Left renal cortex interstitium (tissue), 4 donors: ENCODE measurements around the gene CERCAM. TPM values are rescaled to one million over a fixed set of nuclear protein-coding genes. Genes with fewer than 3 reads are reported as not detected.

Experiments used
- DNase-seq, 4 donors: peaks; one replicate each; pipeline ENCODE4 v3.0.0-alpha.2; 2013; ENCODE audit warnings: low read depth in 4 of 4, low spot score in 2 of 4, missing footprints in 1 of 4
- polyA plus RNA-seq, 4 donors: library from polyadenylated mRNA; unstranded; fragments of 120-200 nt; gene quantifications; one replicate each; pipeline ENCODE4 v1.2.1, GENCODE V29; 2013; ENCODE audit not compliant: insufficient read length in 4 of 4

CERCAM gene, protein sequence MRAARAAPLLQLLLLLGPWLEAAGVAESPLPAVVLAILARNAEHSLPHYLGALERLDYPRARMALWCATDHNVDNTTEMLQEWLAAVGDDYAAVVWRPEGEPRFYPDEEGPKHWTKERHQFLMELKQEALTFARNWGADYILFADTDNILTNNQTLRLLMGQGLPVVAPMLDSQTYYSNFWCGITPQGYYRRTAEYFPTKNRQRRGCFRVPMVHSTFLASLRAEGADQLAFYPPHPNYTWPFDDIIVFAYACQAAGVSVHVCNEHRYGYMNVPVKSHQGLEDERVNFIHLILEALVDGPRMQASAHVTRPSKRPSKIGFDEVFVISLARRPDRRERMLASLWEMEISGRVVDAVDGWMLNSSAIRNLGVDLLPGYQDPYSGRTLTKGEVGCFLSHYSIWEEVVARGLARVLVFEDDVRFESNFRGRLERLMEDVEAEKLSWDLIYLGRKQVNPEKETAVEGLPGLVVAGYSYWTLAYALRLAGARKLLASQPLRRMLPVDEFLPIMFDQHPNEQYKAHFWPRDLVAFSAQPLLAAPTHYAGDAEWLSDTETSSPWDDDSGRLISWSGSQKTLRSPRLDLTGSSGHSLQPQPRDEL
- 10 to 100 TPM; 35.4 to 55.8 (median 47.5) TPM for polyA plus RNA-seq

DNA sequence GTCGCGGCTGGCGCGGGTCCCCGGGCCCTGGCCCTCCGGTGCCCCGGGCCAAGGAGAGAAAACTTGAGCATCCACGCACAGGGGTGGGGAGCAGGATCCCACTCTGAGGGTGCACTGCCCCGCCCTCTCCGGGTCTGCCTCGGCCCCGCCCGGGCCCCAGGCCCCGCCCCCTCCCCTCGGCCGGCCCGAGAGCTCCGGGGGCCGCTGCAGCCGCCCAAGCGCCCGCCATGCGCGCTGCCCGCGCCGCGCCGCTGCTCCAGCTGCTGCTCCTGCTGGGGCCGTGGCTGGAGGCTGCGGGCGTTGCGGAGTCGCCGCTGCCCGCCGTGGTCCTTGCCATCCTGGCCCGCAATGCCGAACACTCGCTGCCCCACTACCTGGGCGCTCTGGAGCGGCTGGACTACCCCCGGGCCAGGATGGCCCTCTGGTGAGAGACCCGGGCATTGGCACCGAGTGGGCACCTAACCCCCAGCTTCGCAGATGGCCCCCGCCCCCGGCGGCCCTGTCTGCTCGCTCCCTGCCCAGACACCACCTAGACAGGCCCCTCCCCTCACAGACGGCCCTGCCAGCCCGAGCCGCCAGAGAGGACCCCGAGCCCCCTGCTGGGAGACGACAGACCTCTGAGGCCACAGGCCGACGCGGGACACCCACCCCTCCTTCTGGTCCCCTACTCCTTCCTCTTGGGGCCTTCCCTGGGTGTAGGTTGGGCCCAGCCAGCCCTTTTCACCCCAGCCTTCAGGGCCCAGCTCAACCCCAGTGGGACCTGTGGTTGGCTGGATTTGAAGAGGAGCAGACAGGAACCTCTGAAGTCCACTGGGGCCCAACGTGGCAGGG, at the start of gene CERCAM:
CERCAM (plus strand) TSS at position 207 of the 831 bp plus-strand sequence; CDS start at position 228, 21 bp downstream.
- peak in 2 of 4 donors; percentile 38 to 53 for DNase-seq

DNA sequence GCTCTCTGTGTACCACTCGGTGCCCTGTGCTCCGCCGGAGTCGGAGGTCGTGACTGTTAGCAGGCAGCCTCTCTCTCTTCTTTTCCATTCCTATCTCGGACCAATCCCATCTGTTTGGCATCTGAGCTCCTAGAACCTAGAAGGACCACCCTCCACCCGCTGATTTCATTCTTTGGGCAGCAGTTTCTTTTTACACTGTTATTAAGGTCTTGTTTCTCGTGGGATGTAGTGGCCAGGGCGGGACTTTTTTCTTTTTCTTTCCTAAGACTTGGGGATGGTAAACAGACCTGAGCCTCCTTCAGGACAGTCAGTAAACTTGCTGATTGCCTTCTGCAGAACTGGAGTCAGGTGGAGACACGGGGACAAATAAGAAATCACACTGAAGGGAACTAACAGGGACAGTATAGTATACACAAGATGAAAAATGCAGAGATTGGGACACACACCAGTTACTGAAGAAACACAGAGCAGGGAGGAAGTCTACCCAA, 49.0 kb upstream of the CERCAM start:
- DNase-seq, result no peak

DNA sequence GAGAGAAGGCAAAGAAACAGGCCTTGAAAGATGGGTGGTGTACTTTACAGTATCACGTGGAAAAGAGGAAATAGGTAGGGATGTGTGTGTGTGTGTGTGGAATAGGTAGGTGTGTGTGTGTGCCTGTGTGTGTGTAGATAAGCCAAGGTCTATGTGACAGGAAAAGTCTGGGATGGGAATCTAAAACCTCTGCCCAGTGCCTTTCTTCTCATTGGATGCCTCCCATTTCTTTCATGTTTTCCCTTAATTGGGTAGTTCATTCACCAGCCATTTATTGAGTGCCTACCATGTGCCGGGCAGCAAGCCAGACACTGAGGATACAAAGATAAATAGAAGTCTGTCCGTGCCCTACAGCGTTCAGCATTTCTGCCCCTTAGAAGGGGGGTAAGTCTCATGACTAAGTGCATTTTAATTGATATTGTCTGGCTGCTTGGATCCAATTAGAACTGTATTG, 48.4 kb upstream of the CERCAM start:
- no peak for DNase-seq

DNA sequence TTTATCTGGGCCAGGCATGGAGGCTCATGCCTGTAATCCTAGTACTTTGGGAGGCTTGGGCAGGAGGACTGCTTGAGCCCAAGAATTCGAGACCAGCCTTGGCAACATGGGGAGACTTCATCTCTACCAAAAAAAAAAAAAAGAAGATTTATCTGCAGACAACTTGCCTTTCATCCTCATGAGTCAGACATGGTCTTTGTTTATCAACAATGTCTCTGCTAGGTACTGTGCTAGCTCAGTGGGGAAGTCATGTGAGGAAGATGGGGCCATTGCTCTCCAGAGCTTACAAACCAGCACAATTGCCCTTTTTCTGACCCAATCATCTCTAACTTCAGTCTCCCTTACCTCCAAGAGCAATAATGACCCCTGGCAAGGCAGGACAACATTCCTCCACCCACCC, 47.9 kb upstream of the CERCAM start:
- no peak for DNase-seq

DNA sequence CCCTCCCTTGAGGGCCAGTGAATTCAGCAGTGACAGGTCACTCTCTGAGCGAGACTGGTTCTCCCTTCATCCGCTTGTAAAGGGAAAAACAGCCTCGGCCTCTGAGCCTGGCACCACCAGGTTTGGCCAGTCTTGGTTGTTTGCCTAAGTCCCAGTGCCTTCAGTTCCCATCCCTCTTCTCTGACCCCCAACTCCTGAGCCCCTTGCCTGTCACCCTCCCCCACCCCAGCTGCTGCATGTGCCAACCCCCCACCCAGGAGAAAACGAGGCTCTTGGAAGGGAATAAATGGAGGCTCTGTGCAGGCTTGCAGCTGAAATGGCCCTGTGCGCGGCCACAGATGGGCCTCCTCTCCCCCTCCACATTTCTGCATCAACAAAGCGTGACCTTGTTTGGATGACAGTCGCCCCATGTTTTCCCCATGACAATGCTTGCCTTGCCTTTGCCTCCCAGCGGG, 46.4 kb upstream of the CERCAM start:
- no peak for DNase-seq

DNA sequence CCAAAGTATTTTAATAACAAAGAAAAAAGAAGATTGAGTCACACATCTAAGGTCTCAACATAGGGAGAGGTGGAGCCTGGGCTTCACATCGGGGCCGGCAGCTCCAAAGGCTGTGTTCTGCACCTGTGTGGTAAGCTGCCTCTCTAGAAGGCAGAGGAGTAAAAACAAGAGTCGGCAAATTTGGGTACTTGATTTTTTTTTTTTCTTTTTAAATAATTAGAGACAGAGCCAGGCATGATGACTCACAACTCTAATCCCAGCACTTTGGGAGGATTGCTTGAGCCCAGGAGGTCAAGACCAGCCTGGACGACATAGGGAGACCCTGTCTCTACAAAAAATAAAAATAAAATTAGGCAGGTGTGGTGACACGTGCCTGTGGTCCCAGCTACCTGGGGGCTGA, 44.8 kb upstream of the CERCAM start:
- no peak for DNase-seq

DNA sequence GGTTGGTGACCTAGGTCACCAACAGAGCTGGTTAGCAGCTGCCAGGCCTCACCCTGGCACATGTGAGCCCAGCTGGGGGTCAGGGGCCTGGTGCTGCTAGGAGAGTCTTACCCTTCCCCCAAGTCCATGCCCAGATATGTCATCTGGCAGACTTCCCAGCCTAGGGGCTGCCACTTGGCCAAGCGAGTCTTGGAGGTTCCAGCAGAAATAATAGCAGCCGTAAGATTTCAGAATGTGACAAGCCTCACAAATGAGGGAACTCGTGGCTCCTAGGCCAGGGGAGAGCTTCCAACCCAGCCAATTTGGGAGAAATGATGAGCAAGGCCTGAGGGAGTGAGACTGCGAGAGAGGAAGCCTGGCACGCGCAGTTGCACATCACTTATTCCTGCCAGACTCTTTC, 38.4 kb upstream of the CERCAM start:
- DNase-seq, result no peak

DNA sequence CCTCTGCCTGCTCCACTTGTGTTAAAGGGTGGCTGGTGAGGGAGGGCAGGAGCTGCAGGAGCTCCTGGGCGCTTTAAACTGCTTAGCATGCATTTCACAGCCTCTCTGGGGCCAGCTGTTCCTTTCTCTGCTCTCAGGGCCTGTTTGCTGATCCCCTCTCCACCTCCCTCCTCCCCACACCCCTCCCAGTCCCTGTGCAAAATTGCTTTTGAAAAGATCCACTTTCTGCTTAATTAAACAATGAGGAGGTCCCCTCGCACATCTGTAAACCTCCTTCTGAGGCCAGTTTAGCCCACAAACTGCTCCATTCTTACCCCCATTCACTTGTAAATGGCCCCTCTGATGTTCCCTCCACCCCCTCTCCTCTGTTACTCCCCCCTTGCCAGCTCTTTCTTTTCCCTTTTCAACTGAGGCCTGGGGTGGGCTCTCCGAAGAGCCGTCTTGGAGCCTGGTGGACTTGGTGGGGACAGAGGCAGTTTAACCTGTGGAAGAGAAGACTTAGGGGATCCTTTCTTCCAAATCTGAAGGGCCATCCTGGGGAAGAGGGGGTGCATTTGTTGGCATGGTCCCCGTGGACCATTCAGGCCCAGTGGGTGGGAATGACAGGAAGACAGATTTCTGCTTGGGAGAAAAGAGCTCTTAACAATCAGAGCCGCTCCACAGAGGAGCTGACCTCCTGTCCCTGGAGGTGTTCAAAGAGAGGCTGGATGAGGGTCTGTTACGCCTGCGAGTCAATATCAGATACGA, 37.5 kb upstream of the CERCAM start:
- DNase-seq, result no peak

DNA sequence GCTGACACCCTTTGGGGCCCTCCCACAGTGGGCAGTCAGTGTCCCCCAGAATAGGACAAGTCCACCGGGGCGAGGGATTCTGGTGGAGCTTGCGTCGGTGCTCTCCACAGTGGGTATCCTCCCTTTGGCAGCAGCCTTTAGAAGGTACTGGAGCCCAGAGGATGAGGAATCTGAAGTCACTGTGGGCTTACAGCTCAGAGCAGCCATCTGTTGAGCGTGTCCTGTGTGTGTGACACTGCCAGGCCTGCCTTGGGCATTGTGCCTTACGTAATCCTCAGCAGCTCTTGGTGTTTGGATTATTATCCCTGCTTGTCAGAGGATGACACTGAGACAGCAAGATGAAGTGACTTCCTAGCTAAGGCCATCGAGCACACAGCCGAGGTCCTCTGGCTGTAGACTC, 36.9 kb upstream of the CERCAM start:
- no peak for DNase-seq

DNA sequence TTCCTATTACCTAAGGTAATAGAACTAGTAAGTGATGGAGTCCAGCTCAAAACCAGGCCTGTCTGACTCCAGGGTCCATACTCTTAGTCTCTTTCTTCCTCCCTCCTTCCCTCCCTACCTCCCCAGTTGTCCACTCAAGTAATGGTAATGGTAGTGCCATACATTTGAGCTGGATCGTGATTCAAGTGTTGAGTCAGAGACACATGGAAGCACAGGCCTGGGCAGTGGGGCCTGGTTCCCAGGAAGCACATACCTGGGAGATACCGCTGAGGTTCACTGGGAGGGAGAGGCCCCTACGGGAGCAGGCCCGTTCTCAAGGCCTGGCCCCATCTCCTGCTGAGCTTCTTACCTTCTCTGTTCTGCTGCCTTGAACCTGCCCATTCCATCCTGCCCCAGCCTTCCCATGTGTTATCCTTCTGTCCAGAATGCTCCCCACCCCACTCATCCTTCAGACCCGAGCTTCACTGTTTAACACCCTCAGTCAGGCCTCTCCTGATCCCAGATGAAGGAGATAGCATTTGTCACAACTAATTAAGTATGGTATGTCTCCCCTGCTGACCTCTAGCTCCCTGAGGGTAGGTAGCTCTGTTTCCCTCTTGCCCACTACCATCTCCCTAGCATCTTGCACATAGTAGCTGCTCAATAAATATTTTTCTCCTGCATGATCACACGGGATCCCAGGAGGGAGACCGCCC, 35.7 kb upstream of the CERCAM start:
- no peak for DNase-seq

DNA sequence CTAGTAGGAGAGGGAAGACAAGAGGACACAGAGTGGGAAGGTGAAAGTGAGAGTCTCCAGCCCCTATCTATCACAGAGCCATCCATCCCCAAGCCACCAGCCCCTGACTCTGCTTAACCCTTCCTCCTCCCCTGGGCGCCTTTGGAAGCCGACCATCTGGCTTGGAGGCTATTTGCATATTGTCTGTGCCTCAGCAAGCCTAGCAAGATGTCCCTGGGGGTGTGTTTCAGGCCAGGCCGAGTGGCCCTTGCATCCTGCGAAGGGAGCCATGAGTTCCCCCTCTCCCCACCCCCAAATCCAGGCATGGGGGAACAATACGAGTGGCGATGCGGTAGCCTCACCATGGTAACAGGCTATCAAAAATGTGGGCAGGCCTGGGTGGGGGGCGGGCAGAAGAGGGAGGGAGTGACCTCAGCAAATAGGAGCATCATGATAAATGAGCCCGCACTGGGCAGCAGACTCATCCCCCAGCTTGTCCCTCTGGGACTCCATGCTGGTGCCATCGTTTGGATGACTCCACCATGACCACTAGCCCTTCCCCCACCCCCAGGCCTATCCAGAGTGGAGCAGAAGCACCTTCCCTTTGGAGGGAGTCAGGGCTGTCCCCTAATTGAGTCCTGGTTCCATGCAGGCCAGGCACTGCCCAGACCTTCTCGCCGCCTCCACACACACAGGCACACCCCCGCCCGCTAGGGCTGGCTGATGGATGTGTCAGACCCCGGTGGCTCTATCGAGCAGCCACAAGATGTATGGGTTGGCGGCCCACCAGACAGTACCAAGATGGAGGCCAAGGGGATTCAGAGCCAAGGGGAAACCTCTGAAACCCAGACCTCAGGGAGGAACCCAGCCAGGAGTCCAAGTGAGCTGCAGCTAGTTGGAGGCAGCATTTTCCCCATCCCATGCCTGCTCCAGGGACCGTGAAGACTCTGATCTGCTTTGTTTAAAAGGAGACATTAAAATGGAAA, 34.9 kb upstream of the CERCAM start:
- DNase-seq, result no peak

DNA sequence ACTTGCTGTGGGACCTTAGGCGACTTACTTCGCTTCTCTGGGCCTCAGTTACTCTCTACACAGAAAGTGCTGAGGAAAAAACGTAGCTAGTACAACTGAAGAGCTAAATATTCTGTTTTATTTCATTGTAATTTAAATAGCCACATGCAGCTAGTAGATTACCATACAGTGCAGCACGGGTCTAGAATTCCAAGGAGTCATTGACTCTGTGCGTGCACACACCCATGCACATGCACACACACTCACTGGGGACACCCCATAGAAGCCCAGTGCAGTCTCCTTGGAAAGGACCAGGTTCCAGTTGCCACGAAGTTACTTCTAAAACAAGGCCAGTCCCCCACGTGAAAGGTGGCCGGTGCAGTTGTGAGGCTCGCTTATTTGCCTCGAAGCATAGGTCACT, 32.5 kb upstream of the CERCAM start:
- DNase-seq, result no peak

DNA sequence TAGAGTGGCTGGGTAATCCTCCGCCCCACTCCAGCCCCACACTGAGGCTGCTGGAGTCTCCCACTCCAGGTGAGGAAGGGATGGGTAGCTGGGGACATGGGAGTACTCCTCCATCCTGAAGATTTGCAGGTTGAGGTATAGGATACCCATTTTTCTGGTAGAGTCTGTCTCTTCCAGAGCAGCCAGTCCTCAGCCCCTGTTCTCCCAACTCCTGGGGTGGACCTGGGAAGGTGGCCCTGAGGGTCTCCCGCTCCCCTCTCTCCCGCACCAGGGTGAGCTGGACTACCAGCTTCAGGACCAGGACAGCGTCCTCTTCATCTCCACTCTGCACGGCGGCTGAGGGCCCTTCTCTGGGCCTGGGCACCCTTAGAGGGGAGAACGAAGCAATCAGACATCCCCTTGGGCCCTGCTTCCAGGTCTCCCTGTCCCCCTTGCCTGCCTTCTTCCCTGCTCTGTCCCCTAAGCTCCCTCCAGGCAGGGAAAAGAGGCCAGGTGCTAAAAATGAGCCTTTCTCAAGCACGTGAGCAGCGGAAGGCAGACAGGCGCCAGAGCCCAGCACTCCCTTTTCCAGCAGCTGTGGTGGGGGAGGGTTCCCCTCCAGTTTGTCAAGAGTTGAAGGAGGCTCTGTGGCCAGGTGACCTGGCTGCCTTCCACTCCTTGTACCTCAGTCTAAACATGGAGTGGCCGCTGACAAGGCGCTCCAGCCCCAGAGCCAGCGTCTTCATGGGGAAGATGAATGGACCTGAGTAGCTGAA, 31.1 kb upstream of the CERCAM start:
- no peak for DNase-seq

DNA sequence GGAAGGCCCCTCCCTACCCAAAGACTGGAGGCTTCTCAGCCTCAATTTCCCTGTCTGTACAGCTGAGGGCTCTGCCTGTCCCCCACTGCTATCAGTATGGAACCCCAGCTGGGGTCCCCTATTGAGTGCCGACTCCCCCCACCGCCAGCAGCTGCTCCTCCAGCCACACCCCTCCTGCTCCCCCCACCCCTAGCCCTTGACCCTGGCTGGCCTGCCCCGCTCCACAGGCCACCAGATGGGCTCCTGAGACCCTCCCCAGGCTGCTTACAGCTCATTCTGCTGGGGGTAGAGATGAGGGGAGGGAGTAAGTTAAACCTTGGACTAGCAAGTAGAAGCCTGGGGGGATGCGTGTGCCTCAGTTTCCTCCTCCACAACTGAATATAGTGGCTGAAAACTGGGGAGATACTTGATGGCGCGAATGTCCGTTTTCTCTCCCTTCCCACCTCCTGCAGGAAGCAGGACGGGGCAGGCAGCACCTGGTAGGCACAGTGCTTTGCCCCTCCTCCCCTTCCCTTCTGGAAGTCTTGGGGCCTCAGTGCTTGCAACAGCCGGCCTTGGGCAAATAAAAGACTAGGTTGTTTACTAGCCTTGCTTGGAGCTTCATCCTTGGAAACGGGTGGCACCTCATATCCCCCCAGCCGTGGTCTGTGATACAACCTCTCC, 30.4 kb upstream of the CERCAM start:
- DNase-seq, result no peak

DNA sequence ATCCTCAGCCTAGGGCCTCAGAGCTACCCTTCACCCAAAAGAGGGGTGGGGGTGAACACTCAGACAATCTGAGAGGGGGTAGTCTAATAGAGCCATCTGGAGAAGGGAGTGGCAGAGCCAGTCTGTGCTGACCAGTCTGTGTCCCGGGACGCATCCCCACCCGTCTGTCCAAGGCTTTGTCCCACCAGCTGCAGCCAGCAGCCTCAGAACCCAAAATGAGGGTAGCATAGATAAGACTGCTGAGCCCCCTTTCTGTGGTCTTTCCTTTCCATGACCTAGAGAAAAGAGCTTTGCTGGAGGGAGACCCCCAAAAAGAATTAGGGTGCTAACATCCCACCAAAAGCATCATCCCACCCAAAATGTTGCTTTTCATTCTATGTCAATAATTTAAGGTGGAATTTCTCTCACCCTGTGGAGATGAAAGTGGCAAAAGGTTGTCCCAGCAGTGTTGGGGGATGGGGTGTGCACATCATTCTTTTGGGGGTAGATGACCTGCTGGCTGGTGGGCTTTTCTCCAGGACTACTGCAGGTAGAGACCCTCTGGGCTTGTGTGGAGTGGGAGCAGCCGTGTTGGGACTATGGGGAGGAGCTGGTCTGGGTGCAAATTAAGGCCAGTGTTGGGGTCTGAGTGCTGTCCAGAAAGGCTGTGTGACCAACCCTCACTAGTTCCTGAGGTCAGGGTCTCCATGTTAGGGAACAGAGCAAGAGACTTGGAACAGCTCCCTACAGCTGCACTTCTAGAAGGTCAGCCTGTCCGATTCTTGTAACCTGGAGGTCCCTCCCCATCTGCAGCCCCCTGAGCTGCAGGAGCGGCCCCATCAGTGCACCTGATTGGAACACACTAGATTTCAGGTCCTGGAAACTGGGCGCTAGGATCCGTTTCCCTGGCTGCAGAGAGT, 29.6 kb upstream of the CERCAM start:
- no peak for DNase-seq

DNA sequence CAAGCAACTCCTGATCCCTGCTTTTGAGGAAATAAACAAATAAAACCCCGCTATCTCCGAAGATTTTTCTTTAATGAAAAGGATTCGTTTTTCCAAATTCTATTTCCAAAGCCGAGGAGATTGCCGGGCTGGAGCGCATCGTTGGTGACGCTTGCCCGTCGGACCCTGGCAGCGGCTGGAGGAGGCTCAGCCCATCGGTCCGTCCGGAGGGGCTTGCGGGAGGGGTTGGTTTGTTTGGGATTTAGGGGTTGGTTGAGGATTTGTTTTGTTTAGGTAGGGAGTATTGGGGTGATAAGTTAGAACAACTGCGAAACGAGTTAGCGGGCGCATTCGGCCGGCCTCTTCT, 28.7 kb upstream of the CERCAM start:
- no peak for DNase-seq
